GM19193 (cell line): ENCODE results near the gene ZNF275.

ENCODE experiments used
- POLR2A ChIP-seq: IDR thresholded peaks from 4 replicates; pipeline ENCODE4 v1.6.1; 2011; ENCODE audit not compliant: insufficient read depth, insufficient read length; ENCODE audit errors: extremely low read depth

Gene ZNF275

DNA sequence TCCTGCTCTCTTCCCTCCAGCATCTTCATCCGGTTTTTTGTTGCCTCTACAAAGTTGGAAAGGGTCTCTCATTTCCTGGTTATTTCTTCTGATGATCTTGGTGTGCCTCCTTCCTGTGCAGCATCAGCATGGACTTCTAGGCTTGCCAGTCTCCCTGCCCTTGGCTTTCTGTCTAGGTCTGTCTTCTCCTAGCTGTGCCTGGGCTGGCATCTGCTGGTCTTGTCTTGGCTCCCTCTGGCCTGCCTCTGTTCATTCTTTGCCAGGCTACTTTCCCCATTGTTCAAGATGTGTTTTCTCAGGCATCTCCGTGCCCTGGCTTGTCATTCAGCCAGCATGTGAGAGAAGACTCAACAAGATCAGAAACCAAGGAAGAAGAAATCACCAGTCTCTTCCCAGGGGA is 9.7 kb downstream of the ZNF275 start:
- no peak for TF ChIP-seq POLR2A

- TF ChIP-seq POLR2A, result no peak
Observed at GRCh38 chrX:153347530-153347929, 13.6 kb downstream of the ZNF275 start.

GRCh38 chrX:153348421-153348820 is 14.5 kb downstream of the ZNF275 start:
- no peak for TF ChIP-seq POLR2A

GRCh38 chrX:153349952-153350351 is 16.0 kb downstream of the ZNF275 start:
- no peak for TF ChIP-seq POLR2A

DNA sequence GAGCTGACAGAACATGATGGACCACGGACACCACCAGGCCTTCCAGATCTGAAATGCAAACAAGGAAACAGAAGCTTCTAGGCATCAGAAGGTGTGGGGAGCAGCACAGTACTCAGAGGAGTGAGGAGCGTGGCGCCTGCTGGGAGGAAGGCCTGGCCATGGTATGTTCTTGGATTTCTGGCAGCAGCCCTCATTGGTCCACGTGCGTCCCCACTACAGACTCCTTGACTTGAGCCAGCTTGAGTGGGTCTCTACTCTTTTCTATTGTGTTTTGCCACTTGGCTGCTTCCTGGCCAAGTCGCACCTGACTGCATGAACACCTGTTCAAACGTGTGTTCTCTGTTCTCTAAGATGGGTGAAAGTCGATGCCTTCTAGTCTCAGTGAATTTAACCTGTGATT is 18.0 kb downstream of the ZNF275 start:
- TF ChIP-seq POLR2A, result no peak

- TF ChIP-seq POLR2A, result no peak
Observed at GRCh38 chrX:153352858-153353257, 18.9 kb downstream of the ZNF275 start.

GRCh38 chrX:153353416-153353815 is 19.5 kb downstream of the ZNF275 start:
- no peak for TF ChIP-seq POLR2A

- no peak for TF ChIP-seq POLR2A
Observed at GRCh38 chrX:153357877-153358276, 23.9 kb downstream of the ZNF275 start.

DNA sequence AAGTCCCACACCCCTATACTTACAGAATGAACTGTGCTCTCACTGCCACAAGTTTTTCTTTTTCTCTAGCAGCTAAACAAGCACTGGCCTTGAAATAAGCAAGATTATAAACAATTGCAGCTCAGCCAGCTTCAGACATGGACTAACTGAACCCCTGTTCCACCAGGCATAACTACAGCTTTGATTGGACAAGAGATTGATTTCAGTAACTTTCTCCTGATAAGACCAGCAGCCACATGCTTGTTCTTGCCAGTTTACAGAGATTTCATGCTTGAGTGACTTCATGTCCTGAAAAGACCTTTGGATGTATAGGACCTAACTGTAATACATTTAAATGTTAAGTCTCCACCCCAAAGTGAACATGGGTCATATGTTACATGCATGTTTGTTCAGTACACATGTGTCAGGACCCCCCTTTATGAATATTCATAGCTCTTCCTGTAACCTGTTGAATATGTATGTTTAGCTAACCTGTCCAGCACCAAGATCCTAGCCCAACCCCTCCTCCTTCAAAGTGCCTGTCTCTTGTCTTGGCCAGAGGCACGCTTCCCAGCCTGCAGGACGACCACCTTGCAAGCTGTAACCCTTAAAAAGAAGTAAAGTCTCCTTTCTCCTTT is 27.9 kb downstream of the ZNF275 start:
- TF ChIP-seq POLR2A, result no peak

- no peak for TF ChIP-seq POLR2A
Observed at GRCh38 chrX:153365670-153366069, 31.7 kb downstream of the ZNF275 start.

- TF ChIP-seq POLR2A, result no peak
Observed at GRCh38 chrX:153366119-153366518, 32.2 kb downstream of the ZNF275 start.

DNA sequence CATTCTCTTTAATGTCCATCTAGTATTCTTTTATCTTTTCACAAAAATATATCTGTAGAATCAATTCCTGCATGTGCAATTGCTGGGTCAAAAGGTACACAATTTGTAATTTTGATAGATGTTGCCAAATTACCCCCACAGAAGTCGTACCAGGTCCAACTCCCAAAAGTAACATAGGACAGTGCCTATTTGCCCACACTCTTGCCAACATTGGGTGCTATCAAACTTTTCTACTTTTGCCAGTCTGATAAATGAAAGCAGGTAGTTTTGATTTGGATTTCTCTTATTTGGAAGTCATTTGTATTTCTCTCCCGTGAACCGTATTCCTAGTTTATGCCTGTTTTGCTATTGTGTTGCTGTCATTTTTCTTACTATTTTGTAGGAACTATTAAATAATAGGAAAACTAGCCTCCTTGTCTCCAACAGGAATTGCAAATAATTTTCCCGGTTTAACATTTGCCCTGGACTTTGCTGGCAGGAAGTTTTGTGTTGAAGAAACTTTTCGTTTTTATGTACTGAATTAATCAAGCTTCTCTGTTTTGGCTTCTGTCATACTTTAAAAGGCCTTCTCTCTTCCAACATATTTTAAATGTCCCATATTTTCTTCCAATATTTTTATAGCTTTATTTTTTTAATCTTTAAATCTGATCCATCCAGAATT is 33.1 kb downstream of the ZNF275 start:
- TF ChIP-seq POLR2A, result no peak

DNA sequence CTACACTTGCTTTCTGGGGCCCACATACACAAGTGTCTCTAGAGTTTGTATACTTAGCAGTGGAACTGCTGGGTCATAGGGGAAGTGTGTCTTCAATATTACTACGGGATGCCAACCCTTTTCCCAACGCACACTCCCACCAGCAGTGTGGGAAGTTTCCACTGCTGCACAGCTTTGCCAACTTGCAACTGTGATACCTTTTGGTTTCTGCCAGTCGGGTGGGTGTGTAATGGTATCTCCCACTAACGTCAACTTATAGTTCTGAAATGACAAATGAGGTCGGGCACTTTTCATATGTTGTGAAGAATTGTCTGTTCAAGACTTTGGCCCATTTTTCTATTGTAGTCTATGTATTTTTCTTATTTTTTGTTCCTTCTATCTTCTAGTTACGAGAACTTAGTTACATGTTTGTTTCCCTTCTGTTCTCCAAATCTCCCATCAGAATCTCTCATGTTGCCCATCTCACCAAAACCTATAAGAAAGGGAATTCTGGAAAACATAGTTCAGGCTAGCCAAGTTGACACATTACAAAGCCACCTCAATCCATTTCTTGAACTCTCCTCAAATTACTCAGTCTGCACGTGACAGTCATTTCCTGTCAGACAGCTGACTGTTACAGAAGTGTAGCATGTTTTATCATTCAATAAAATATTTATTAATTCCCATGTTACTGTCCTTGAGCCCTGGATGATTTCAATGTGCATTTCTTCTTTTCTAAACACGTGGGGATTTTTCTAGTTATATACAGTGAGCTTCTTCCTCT is 36.5 kb downstream of the ZNF275 start:
- no peak for TF ChIP-seq POLR2A

DNA sequence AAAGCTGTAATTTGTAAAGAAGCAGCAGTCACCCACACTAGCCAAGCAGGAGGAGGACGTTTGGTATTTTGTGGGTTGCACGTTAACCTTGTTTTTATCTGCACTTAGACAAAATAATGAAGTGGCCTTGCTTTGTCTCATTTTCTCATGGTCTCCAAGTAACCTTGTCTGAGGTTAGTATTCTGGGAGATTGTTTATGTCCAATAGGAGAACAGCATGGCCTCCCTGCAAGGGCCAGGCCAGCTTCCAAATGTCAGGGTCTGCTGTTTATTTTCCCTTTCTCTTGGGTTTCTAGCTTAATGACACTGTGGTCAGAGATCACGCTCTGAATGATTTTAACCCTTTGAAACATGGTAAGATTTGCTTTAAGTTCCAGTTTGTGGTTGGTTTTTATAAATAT is 37.3 kb downstream of the ZNF275 start:
- TF ChIP-seq POLR2A, result no peak

DNA sequence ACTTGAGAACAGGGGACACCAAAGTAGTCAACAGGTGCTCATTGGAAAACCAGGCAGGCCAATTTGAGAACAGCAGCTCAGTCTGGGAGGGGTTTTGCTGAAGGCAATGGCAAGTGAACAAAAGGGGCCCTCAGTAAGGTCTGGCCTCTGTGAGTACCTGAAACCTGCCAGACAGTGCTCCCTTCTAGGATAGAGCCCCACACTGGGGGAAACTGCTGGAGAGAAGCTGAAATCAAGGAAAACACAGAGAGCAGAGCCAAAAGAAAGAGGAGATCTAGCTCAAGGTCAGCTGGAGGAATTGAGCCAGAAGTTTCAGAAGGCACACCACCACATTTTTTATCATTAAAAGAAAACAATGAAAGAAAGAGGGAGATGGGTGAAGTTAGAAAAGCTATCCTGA is 39.0 kb downstream of the ZNF275 start:
- TF ChIP-seq POLR2A, result no peak

GRCh38 chrX:153374426-153374825 is 40.5 kb downstream of the ZNF275 start:
- TF ChIP-seq POLR2A, result no peak
